H1 (cell line): ENCODE measurements around the gene FKBP8. TPM values are rescaled to one million over a fixed set of nuclear protein-coding genes. Genes with fewer than 3 reads are reported as not detected.

ENCODE experiments used
- CTCF ChIA-PET: fragments of 300-600 bp; sonication (Branson Sonifier 250); formaldehyde crosslinking; loops from one replicate; lab custom pipeline; 2021; ENCODE audit not compliant: partially characterized antibody; lab: Charles Lee
- POLR2A ChIA-PET: fragments of 300-600 bp; sonication (Branson Sonifier 250); formaldehyde crosslinking; loops from one replicate; lab custom pipeline; 2021; ENCODE audit warnings: inconsistent platforms; ENCODE audit not compliant: partially characterized antibody; lab: Charles Lee
- DNase-seq, 2 experiments: peaks; one replicate each; pipeline versions ENCODE4 v3.0.0 to v3.0.0-alpha.2; 2010 to 2022; ENCODE audit warnings: low spot score in 2 of 2, low read depth in 1 of 2, mixed read lengths in 1 of 2
- FAIRE-seq: peaks from 2 replicates; lab custom pipeline; 2011; peaks lifted over from hg19 to GRCh38; lab: Jason Lieb, UNC
- H2AFZ ChIP-seq: 2 replicates; pipeline ENCODE4 v1.8.1; 2012; ENCODE audit warnings: low read length, inconsistent platforms
- H2AK5ac ChIP-seq: 2 replicates; pipeline ENCODE4 v1.6.1; 2013; ENCODE audit warnings: low read depth, low read length
- H2BK120ac ChIP-seq: replicated peaks from 2 replicates; pipeline ENCODE3; 2013; ENCODE audit warnings: low read depth, low read length, inconsistent platforms
- H2BK12ac ChIP-seq: 2 replicates; pipeline ENCODE4 v1.6.1; 2013; ENCODE audit warnings: low read depth, low read length
- H2BK15ac ChIP-seq: 2 replicates; pipeline ENCODE4 v1.6.1; 2013; ENCODE audit warnings: low read length
- H2BK20ac ChIP-seq: 2 replicates; pipeline ENCODE4 v1.6.1; 2013; ENCODE audit warnings: low read length
- H2BK5ac ChIP-seq: 2 replicates; pipeline ENCODE4 v1.6.1; 2013; ENCODE audit warnings: low read depth, low read length
- H3K14ac ChIP-seq: 2 replicates; pipeline ENCODE4 v1.6.1; 2013; ENCODE audit warnings: inconsistent platforms; ENCODE audit not compliant: insufficient read length
- H3K18ac ChIP-seq: 2 replicates; pipeline ENCODE4 v1.6.1; 2013; ENCODE audit warnings: low read length; ENCODE audit errors: extremely low read depth
- H3K23ac ChIP-seq: 2 replicates; pipeline ENCODE4 v1.6.1; 2013; ENCODE audit warnings: inconsistent platforms; ENCODE audit not compliant: insufficient read length
- H3K23me2 ChIP-seq: 2 replicates; pipeline ENCODE4 v1.6.1; 2013; ENCODE audit warnings: low read depth, low read length
- H3K27ac ChIP-seq: 2 replicates; pipeline ENCODE4 v1.6.1; 2011; ENCODE audit warnings: low read depth, low read length, inconsistent platforms
- H3K27me3 ChIP-seq, 4 experiments: replicated peaks in 1 of 4; 1 replicate in 1 of 4; 2 replicates in 3 of 4; pipeline versions ENCODE4 v1.6.1 to v1.8.1; 2011 to 2013; ENCODE audit warnings: low read length in 3 of 4, mild to moderate bottlenecking in 3 of 4, inconsistent platforms in 2 of 4, mixed read lengths in 2 of 4, moderate library complexity in 1 of 4; ENCODE audit not compliant: control insufficient read depth in 3 of 4, insufficient read depth in 3 of 4; ENCODE audit errors: extremely low read depth in 1 of 4
- H3K36me3 ChIP-seq, 4 experiments: 2 replicates each; pipeline versions ENCODE4 v1.6.1 to v1.8.1; 2011 to 2013; ENCODE audit warnings: mild to moderate bottlenecking in 4 of 4, low read length in 3 of 4, moderate library complexity in 2 of 4, control low read depth in 1 of 4, inconsistent platforms in 1 of 4; ENCODE audit not compliant: insufficient read depth in 4 of 4, control insufficient read depth in 2 of 4
- H3K4ac ChIP-seq: replicated peaks from 2 replicates; pipeline ENCODE3; 2013; ENCODE audit warnings: low read length, low read depth, mixed read lengths, inconsistent platforms; ENCODE audit not compliant: insufficient read length
- H3K4me1 ChIP-seq, 4 experiments: replicated peaks in 1 of 4; 1 replicate in 1 of 4; 2 replicates in 3 of 4; pipeline versions ENCODE4 v1.6.1 to v1.8.1; 2011 to 2013; ENCODE audit warnings: low read length in 3 of 4, inconsistent platforms in 2 of 4, mixed read lengths in 1 of 4; ENCODE audit not compliant: insufficient read depth in 4 of 4, control insufficient read depth in 3 of 4
- H3K4me2 ChIP-seq, 2 experiments: 2 replicates each; pipeline versions ENCODE4 v1.6.1 to v1.8.1; 2011 to 2013; ENCODE audit warnings: low read depth in 2 of 2, low read length in 2 of 2, control low read depth in 1 of 2, inconsistent platforms in 1 of 2, mild to moderate bottlenecking in 1 of 2; ENCODE audit not compliant: insufficient read depth in 1 of 2
- H3K4me3 ChIP-seq, 4 experiments: fragments of 200-600, 300-600 bp in 1 of 4; sonication (generic), shearing (Covaris generic), sonication (Bioruptor Twin) in 1 of 4; 2 replicates each; pipeline versions ENCODE4 v1.5.1 to v1.8.1; 2011 to 2016; ENCODE audit warnings: low read length in 4 of 4, low read depth in 3 of 4, control low read depth in 2 of 4, inconsistent platforms in 2 of 4, mild to moderate bottlenecking in 2 of 4, mixed read lengths in 1 of 4, moderate library complexity in 1 of 4; ENCODE audit not compliant: insufficient read depth in 2 of 4; ENCODE audit errors: extremely low read depth in 1 of 4
- H3K56ac ChIP-seq: replicated peaks from 2 replicates; pipeline ENCODE3; 2013; ENCODE audit warnings: low read depth, mild to moderate bottlenecking, mixed read lengths, low read length, inconsistent platforms; ENCODE audit not compliant: insufficient read length
- H3K79me1 ChIP-seq: 2 replicates; pipeline ENCODE4 v1.6.1; 2013; ENCODE audit warnings: low read depth, low read length, control low read depth
- H3K79me2 ChIP-seq, 2 experiments: 2 replicates each; pipeline versions ENCODE4 v1.6.1 to v1.8.1; 2012 to 2013; ENCODE audit warnings: low read length in 2 of 2, mild to moderate bottlenecking in 2 of 2, inconsistent platforms in 1 of 2; ENCODE audit not compliant: insufficient read depth in 2 of 2, control insufficient read depth in 1 of 2
- H3K9ac ChIP-seq, 4 experiments: replicated peaks in 1 of 4; 1 replicate in 1 of 4; 2 replicates in 3 of 4; pipeline versions ENCODE4 v1.6.1 to v1.8.1; 2011 to 2013; ENCODE audit warnings: low read depth in 3 of 4, low read length in 3 of 4, control low read depth in 2 of 4, mild to moderate bottlenecking in 2 of 4, moderate library complexity in 2 of 4, inconsistent platforms in 1 of 4; ENCODE audit errors: extremely low read depth in 1 of 4
- H3K9me3 ChIP-seq, 2 experiments: 2 replicates each; pipeline versions ENCODE4 v1.6.1 to v1.8.1; 2012 to 2013; ENCODE audit warnings: mild to moderate bottlenecking in 2 of 2, moderate library complexity in 2 of 2, control low read depth in 1 of 2, inconsistent platforms in 1 of 2, low read depth in 1 of 2, low read length in 1 of 2, mixed read lengths in 1 of 2; ENCODE audit not compliant: insufficient read depth in 2 of 2
- H4K20me1 ChIP-seq, 2 experiments: replicated peaks in 1 of 2; 2 replicates each; pipeline versions ENCODE3 to v1.8.1; 2011 to 2013; ENCODE audit warnings: inconsistent platforms in 2 of 2, low read length in 2 of 2, mild to moderate bottlenecking in 1 of 2; ENCODE audit not compliant: insufficient read depth in 2 of 2, control insufficient read depth in 1 of 2
- H4K5ac ChIP-seq: 2 replicates; pipeline ENCODE4 v1.6.1; 2013; ENCODE audit warnings: low read length, low read depth, mixed read lengths, inconsistent platforms; ENCODE audit not compliant: insufficient read length
- H4K8ac ChIP-seq: 2 replicates; pipeline ENCODE4 v1.8.0; 2013; ENCODE audit warnings: mild to moderate bottlenecking, moderate library complexity, low read length, inconsistent platforms; ENCODE audit not compliant: insufficient read depth; ENCODE audit errors: extremely low read depth
- H4K91ac ChIP-seq: replicated peaks from 2 replicates; pipeline ENCODE3; 2013; ENCODE audit warnings: low read length, mixed read lengths, inconsistent platforms; ENCODE audit not compliant: insufficient read length
- CBX8 ChIP-seq: fragments of 300-800, 300-1000 bp; sonication (generic); IDR thresholded peaks from 2 replicates; pipeline ENCODE4 v1.7.1; 2016; ENCODE audit warnings: low read depth, low read length, borderline replicate concordance
- EZH2 ChIP-seq: fragments of 200-600 bp; sonication (generic); IDR thresholded peaks from 2 replicates; pipeline ENCODE4 v1.7.1; 2012; ENCODE audit warnings: low read depth, mild to moderate bottlenecking, moderate library complexity, low read length, inconsistent platforms; ENCODE audit not compliant: severe bottlenecking
- FOSL1 ChIP-seq: IDR thresholded peaks from 2 replicates; pipeline ENCODE4 v1.6.1; 2011; ENCODE audit warnings: mild to moderate bottlenecking, low read depth, low read length, moderate library complexity; ENCODE audit not compliant: insufficient read depth
- NANOG ChIP-seq: IDR thresholded peaks from 2 replicates; pipeline ENCODE4 v1.6.1; 2011; ENCODE audit warnings: low read length, low read depth, mild to moderate bottlenecking, inconsistent platforms; ENCODE audit not compliant: insufficient read depth, poor library complexity, severe bottlenecking
- SRF ChIP-seq: IDR thresholded peaks from 2 replicates; pipeline ENCODE4 v1.6.1; 2011; ENCODE audit warnings: mild to moderate bottlenecking, low read depth, low read length, moderate library complexity
- WGBS, 2 experiments: shearing (Covaris generic) in 1 of 2; methylation state at CpG; one replicate each; pipeline versions ENCODE4 v1.1.6 to v1.1.7; 2013 to 2015; ENCODE audit warnings: low lambda C conversion rate in 2 of 2, mixed read lengths in 2 of 2, inconsistent platforms in 1 of 2, low coverage in 1 of 2, missing lambda C conversion rate in 1 of 2; ENCODE audit not compliant: insufficient replicate concordance in 2 of 2, insufficient coverage in 1 of 2, insufficient read length in 1 of 2; ENCODE audit errors: extremely low coverage in 1 of 2, missing lambda C conversion rate in 1 of 2; 5-methylcytosine and 5-hydroxymethylcytosine counted together
- polyA plus RNA-seq, 7 experiments: library from polyadenylated mRNA; depleted of rRNA in 3 of 7; stranded (reverse) in 5 of 7; unstranded in 2 of 7; fragments of >200 nt in 5 of 7; fragments of 200-250 nt in 2 of 7; gene quantifications; 1 replicate in 5 of 7; 2 replicates in 1 of 7; 4 replicates in 1 of 7; pipeline versions ENCODE4 v1.2.1 to v1.2.3, GENCODE V29; 2011 to 2013; ENCODE audit warnings: missing spikeins in 2 of 7, mixed read lengths in 2 of 7
- total RNA-seq: library from RNA; stranded (reverse); fragmentation: NEBNext Ultra II Directional; extraction: Animal tissue kit (Norgen Biotek cat#: 25700); gene quantifications from 2 replicates; pipeline ENCODE4 v1.2.1, GENCODE V29; 2021
- TF ChIP-seq, protein P1 (sequence below): IDR thresholded peaks from 2 replicates; pipeline ENCODE4 v1.6.1; 2011; ENCODE audit warnings: low read depth, mild to moderate bottlenecking, low read length; ENCODE audit not compliant: insufficient read depth

FKBP8 gene
- total and polyA plus RNA-seq, 2 of the 8 experiments (the other 6 are each of a cell fraction or from before 2014, with no cell fraction given): 264 to 309 TPM

DNA sequence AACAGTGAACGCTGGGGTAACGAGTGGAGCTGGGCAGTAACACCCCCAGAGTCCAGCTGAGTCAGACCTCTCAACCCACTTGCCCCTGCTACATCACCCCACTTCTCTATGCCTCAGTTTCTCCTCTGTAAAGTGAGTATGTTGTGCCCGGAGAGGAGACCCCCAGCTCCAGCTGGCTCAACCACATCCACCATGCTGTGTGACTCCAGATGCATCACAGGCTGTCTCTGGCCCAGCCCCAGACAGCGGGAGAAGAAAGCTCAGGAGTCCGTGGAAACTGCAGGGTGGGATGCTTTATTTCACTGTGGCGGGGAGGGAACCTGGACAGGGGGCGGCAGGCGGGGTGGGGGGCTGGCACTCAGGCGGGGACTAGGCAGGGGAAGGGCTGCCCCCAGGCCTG lies 11.9 kb downstream of the FKBP8 start:
- TF ChIP-seq, protein P1, sequence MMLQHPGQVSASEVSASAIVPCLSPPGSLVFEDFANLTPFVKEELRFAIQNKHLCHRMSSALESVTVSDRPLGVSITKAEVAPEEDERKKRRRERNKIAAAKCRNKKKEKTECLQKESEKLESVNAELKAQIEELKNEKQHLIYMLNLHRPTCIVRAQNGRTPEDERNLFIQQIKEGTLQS: no peak
- no peak for TF ChIP-seq FOSL1
- no peak for TF ChIP-seq SRF
- no peak for TF ChIP-seq CBX8
- no peak for TF ChIP-seq NANOG
- no peak for TF ChIP-seq EZH2
- Histone ChIP-seq H3K18ac (no peak overlapping the region), H3K56ac (no peak overlapping the region), H4K8ac (no peak overlapping the region), H3K4me2 (no peak overlapping the region), H3K79me2 (no peaks in the 10 kb centered on the region), H3K27me3 (no peaks in the 10 kb centered on the region), H3K14ac (no peak overlapping the region), H3K23ac (no peak overlapping the region), H3K4ac (no peak overlapping the region), H3K9me3 (no peaks in the 10 kb centered on the region), H3K36me3 (peaks cover 8 to 34% (median 20%) of the 10 kb centered on the region in 4 experiments; a peak in 7 of 8 replicates), H2AFZ (no peak overlapping the region), H2BK120ac (no peak overlapping the region), H2BK12ac (no peak overlapping the region), H3K4me1 (no peaks in the 10 kb centered on the region), H3K4me3 (no peak overlapping the region), H4K20me1 (peaks cover 3 to 5% of the 10 kb centered on the region in 2 experiments), H4K91ac (no peak overlapping the region), H4K5ac (no peak overlapping the region), H2BK5ac (no peak overlapping the region), H3K27ac (no peak overlapping the region), H2AK5ac (no peak overlapping the region), H3K23me2 (no peaks in the 10 kb centered on the region), H2BK20ac (no peak overlapping the region), H2BK15ac (no peak overlapping the region), H3K79me1 (no peaks in the 10 kb centered on the region; the same call in 1 of the 2 replicates), H3K9ac (no peak overlapping the region)
- FAIRE-seq (no peak), DNase-seq (no peak)
- ChIA-PET CTCF (interaction anchor here (1.4 to 6.1 kb wide), 4 partner anchors 10 to 62 kb away, joined by 5 to 37 read pairs (median 6); partner anchors contain the start of genes ELL and REX1BD), POLR2A (interaction anchor here (0.5 to 2.6 kb wide), 3 partner anchors 7 to 224 kb away, joined by 3 to 11 read pairs (median 4); no protein-coding TSS in a partner anchor)
- WGBS, 2 experiments: 92% methylated on average over 3 of the region's 9 CpGs; no CpG with 5 or more reads in 1 of the 2 experiments
